A549 (cell line): ENCODE results near the gene TGFBI. TPM values are rescaled to one million over a fixed set of nuclear protein-coding genes. Genes with fewer than 3 reads are reported as not detected.
A peak's percentile ranks its signal among the peaks of the same experiment; 100 is the strongest.

ENCODE experiments used
- ATAC-seq, 2 experiments: fragments of 200-7000 bp in 1 of 2; fragments of >200 bp in 1 of 2; cut with Nextera tagmentation in 1 of 2; cut with Tn5 transposase in 1 of 2; 3 replicates each; pipeline versions ENCODE4 v1.8.0 to v1.9.1; 2018 to 2020; ENCODE audit warnings: mild to moderate bottlenecking in 1 of 2, moderate library complexity in 1 of 2
- CTCF ChIA-PET: fragments of 300-600 bp; sonication (Branson Sonifier 250); formaldehyde crosslinking; extraction: SDS; loops from one replicate; lab custom pipeline; 2021; ENCODE audit warnings: antibody characterized with exemption, inconsistent platforms; lab: Yijun Ruan, JAX
- POLR2A ChIA-PET: fragments of 350-600 bp; formaldehyde crosslinking; extraction: SDS; loops from one replicate; lab custom pipeline; 2021; ENCODE audit warnings: antibody characterized with exemption, inconsistent platforms; lab: Yijun Ruan, JAX
- DNase-seq, 2 experiments: peaks; one replicate each; pipeline versions ENCODE4 v3.0.0 to v3.0.0-alpha.2; 2011 to 2016; ENCODE audit warnings: low read depth in 1 of 2, low spot score in 1 of 2
- FAIRE-seq: peaks from 2 replicates; lab custom pipeline; 2011; peaks lifted over from hg19 to GRCh38; lab: Jason Lieb, UNC
- H3K27ac ChIP-seq, 2 experiments: fragments of >200 bp; sonication (Bioruptor Twin); formaldehyde crosslinking; 3 replicates each; pipeline ENCODE4 v1.5.1; 2016 to 2017
- H3K4me1 ChIP-seq: fragments of >200 bp; sonication (Bioruptor Twin); formaldehyde crosslinking; 3 replicates; pipeline ENCODE4 v1.6.1; 2016
- H3K4me2 ChIP-seq: fragments of >200 bp; sonication (Bioruptor Twin); formaldehyde crosslinking; 3 replicates; pipeline ENCODE4 v1.6.1; 2016
- H3K4me3 ChIP-seq: fragments of >200 bp; sonication (Bioruptor Twin); formaldehyde crosslinking; 3 replicates; pipeline ENCODE4 v1.5.1; 2016
- H3K9me3 ChIP-seq: fragments of >200 bp; sonication (Bioruptor Twin); formaldehyde crosslinking; 3 replicates; pipeline ENCODE4 v1.6.1; 2016
- CHD2 ChIP-seq: fragments of 150-350 bp; IDR thresholded peaks from 2 replicates; pipeline ENCODE4 v1.6.1; 2014; ENCODE audit warnings: low read length; ENCODE audit not compliant: partially characterized antibody
- CHD4 ChIP-seq: fragments of 200-600 bp; sonication (generic); IDR thresholded peaks from 2 replicates; pipeline ENCODE4 v1.6.1; 2016; ENCODE audit warnings: antibody characterized with exemption, mild to moderate bottlenecking, borderline replicate concordance
- CTCF ChIP-seq: fragments of >200 bp; sonication (Bioruptor Twin); formaldehyde crosslinking; IDR thresholded peaks from 3 replicates; pipeline ENCODE4 v1.5.1; 2016
- E2F6 ChIP-seq: IDR thresholded peaks from 2 replicates; pipeline ENCODE4 v1.6.1; 2012; ENCODE audit warnings: low read depth, borderline replicate concordance
- EHF ChIP-seq: fragments of 250-450 bp; sonication (Bioruptor Pico); IDR thresholded peaks from 2 replicates; pipeline ENCODE4 v1.5.0; 2020; ENCODE audit warnings: mild to moderate bottlenecking
- ELK1 ChIP-seq: fragments of 150-350 bp; IDR thresholded peaks from 2 replicates; pipeline ENCODE4 v1.6.1; 2014; ENCODE audit warnings: low read depth, mild to moderate bottlenecking, low read length
- FOSB ChIP-seq: fragments of 250-450 bp; sonication (Bioruptor Pico); IDR thresholded peaks from 2 replicates; pipeline ENCODE4 v1.5.0; 2020; ENCODE audit warnings: mild to moderate bottlenecking, moderate library complexity
- FOSL2 ChIP-seq, 2 experiments: fragments of 450-650 bp in 1 of 2; fragments of >200 bp in 1 of 2; sonication (Bioruptor Twin) in 1 of 2; formaldehyde crosslinking; IDR thresholded peaks; 2 replicates each; pipeline versions ENCODE4 v1.5.0 to v1.6.1; 2016 to 2020; ENCODE audit warnings: mild to moderate bottlenecking in 1 of 2, moderate library complexity in 1 of 2
- GATA3 ChIP-seq: IDR thresholded peaks from 2 replicates; pipeline ENCODE4 v1.6.1; 2012; ENCODE audit warnings: borderline replicate concordance
- HOXA7 ChIP-seq: fragments of 250-450 bp; sonication (Bioruptor Pico); IDR thresholded peaks from 2 replicates; pipeline ENCODE4 v1.5.0; 2020; ENCODE audit warnings: mild to moderate bottlenecking, moderate library complexity
- JUN ChIP-seq, 2 experiments: fragments of >200 bp; sonication (Bioruptor Twin); formaldehyde crosslinking; IDR thresholded peaks; 2 replicates in 1 of 2; 3 replicates in 1 of 2; pipeline ENCODE4 v1.6.1; 2016 to 2017
- KDM5A ChIP-seq: fragments of 200-600 bp; sonication (generic); IDR thresholded peaks from 2 replicates; pipeline ENCODE4 v1.6.1; 2016; ENCODE audit warnings: antibody characterized with exemption, mild to moderate bottlenecking
- MYC ChIP-seq: IDR thresholded peaks from 2 replicates; pipeline ENCODE4 v1.6.1; 2012; ENCODE audit warnings: mild to moderate bottlenecking, inconsistent platforms, low read length, improper control_type of control experiment, borderline replicate concordance
- NFE2L2 ChIP-seq: fragments of 150-350 bp; conservative IDR thresholded peaks from 2 replicates; pipeline ENCODE4 v1.6.1; 2014; ENCODE audit warnings: low read length
- NR3C1 ChIP-seq: fragments of >200 bp; sonication (Bioruptor Twin); formaldehyde crosslinking; IDR thresholded peaks from 3 replicates; pipeline ENCODE4 v1.6.1; 2017
- PBX3 ChIP-seq: IDR thresholded peaks from 2 replicates; pipeline ENCODE4 v1.6.1; 2012
- POLR2AphosphoS2 ChIP-seq: conservative IDR thresholded peaks from 2 replicates; pipeline ENCODE4 v1.6.1; 2012; ENCODE audit warnings: low read length, improper control_type of control experiment, inconsistent platforms
- RAD21 ChIP-seq, 2 experiments: fragments of >200 bp in 1 of 2; sonication (Bioruptor Twin) in 1 of 2; formaldehyde crosslinking in 1 of 2; IDR thresholded peaks in 1 of 2; conservative IDR thresholded peaks in 1 of 2; 2 replicates in 1 of 2; 3 replicates in 1 of 2; pipeline ENCODE4 v1.6.1; 2012 to 2018; ENCODE audit warnings: inconsistent platforms in 1 of 2
- RARB ChIP-seq: fragments of 250-450 bp; sonication (Bioruptor Pico); IDR thresholded peaks from 2 replicates; pipeline ENCODE4 v1.8.0; 2021; ENCODE audit warnings: mild to moderate bottlenecking, moderate library complexity
- RCOR1 ChIP-seq: fragments of 150-350 bp; IDR thresholded peaks from 2 replicates; pipeline ENCODE4 v1.6.1; 2014; ENCODE audit warnings: antibody characterized with exemption, low read length, low read depth
- SMC3 ChIP-seq: fragments of >200 bp; sonication (Bioruptor Twin); formaldehyde crosslinking; IDR thresholded peaks from 3 replicates; pipeline ENCODE4 v1.6.1; 2018; ENCODE audit warnings: inconsistent platforms
- SREBF2 ChIP-seq: fragments of 450-650 bp; IDR thresholded peaks from 2 replicates; pipeline ENCODE4 v1.6.1; 2014; ENCODE audit warnings: mild to moderate bottlenecking, moderate library complexity
- TP53 ChIP-seq: fragments of 250-450 bp; sonication (Bioruptor Pico); IDR thresholded peaks from 2 replicates; pipeline ENCODE4 v1.5.0; 2021; ENCODE audit warnings: mild to moderate bottlenecking, moderate library complexity
- USF2 ChIP-seq: fragments of 450-650 bp; IDR thresholded peaks from 2 replicates; pipeline ENCODE4 v1.6.1; 2014; ENCODE audit warnings: antibody characterized with exemption
- ZSCAN20 ChIP-seq: fragments of 250-450 bp; sonication (Bioruptor Pico); IDR thresholded peaks from 2 replicates; pipeline ENCODE4 v1.8.0; 2022; ENCODE audit warnings: mild to moderate bottlenecking, moderate library complexity
- WGBS: methylation state at CpG from one replicate; pipeline ENCODE4 v1.1.6; 2017; ENCODE audit errors: missing lambda C conversion rate; 5-methylcytosine and 5-hydroxymethylcytosine counted together
- polyA plus RNA-seq, 4 experiments: library from polyadenylated mRNA; depleted of rRNA in 3 of 4; stranded (reverse); fragments of >200 nt; fragmentation: RNase III in 1 of 4; extraction: RNeasy Plus Mini Kit Qiagen cat#74134 plus additional on column Dnase treatment in 1 of 4; gene quantifications; 2 replicates in 3 of 4; 3 replicates in 1 of 4; pipeline ENCODE4 v1.2.3, GENCODE V29; 2011 to 2017

Gene TGFBI
- polyA plus RNA-seq, 2 of the 4 experiments (the other 2 are of a cell fraction): 1,135 to 1,859 TPM

- DNase-seq (no peak), FAIRE-seq (no peak), ATAC-seq (peak; percentile 12 to 22; a peak in 4 of 6 replicates)
- CTCF ChIA-PET: interaction anchor here (0.6 to 5.4 kb wide), 7 partner anchors 10 to 183 kb away, joined by 3 to 32 read pairs (median 16); no protein-coding TSS in a partner anchor
- H3K4me1 ChIP-seq: peaks cover 85% of the 10 kb centered on the region
- no peak for TF ChIP-seq USF2
- no peak for TF ChIP-seq ZSCAN20
- TF ChIP-seq JUN (IDR thresholded peaks at IDR 0.05): peak in 1 of 2 experiments; percentile 37; a peak in 1 of 5 replicates
- no peak for TF ChIP-seq CHD4
- no peak for TF ChIP-seq MYC
- TF ChIP-seq SMC3: 0 out of 3 replicates have a peak, but pooled peaks have one; percentile 23
- peak; percentile 8 to 22; a peak in 3 of 5 replicates for TF ChIP-seq RAD21 (conservative IDR thresholded peaks at IDR 0.05 in 1 of 2, IDR thresholded peaks at IDR 0.05 in 1 of 2)
- no peak for TF ChIP-seq FOSB (CRISPR knock-in tag)
- no peak for TF ChIP-seq CTCF
- no peak for TF ChIP-seq NFE2L2
- TF ChIP-seq E2F6: no peak
- TF ChIP-seq CHD2: no peak
- no peak for TF ChIP-seq KDM5A
- H3K27ac ChIP-seq: peak overlapping the region; percentile 65 to 86; a peak in 4 of 6 replicates
- H3K4me3 ChIP-seq: no peak overlapping the region
- 81% methylated on average over 4 of the region's 4 CpGs for WGBS
- POLR2A ChIA-PET: interaction anchor here (1.1 kb wide), 2 partner anchors 9 to 11 kb away, joined by 3 to 5 read pairs; no protein-coding TSS in a partner anchor
- H3K9me3 ChIP-seq: 0 out of 3 replicates have a peak, but pooled peaks cover 3% of the 10 kb centered on the region
- no peak overlapping the region for H3K4me2 ChIP-seq
These were observed 35.7 kb downstream of the TGFBI start for GRCh38 chr5:136064510-136064909.

- FAIRE-seq: no peak
- H3K4me3 ChIP-seq: no peak overlapping the region
- ChIA-PET CTCF (interaction anchor here (0.7 to 5.4 kb wide), 5 partner anchors 12 to 184 kb away, joined by 3 to 32 read pairs (median 7); no protein-coding TSS in a partner anchor), POLR2A (interaction anchor here (1.1 kb wide), 1 partner anchor 8 kb away, joined by 3 read pairs; no protein-coding TSS in a partner anchor)
- no peak overlapping the region; the same call in 2 of the 3 replicates for H3K4me2 ChIP-seq
- DNase-seq: no peak
- 83% methylated on average over 2 of the region's 2 CpGs for WGBS
- 0 out of 3 replicates have a peak, but pooled peaks cover 3% of the 10 kb centered on the region for H3K9me3 ChIP-seq
- peak; percentile 60; the same call in 1 of the 2 replicates for TF ChIP-seq HOXA7 (CRISPR knock-in tag)
- no peak for TF ChIP-seq FOSL2 (IDR thresholded peaks at IDR 0.05)
- no peak for TF ChIP-seq FOSL2 (CRISPR knock-in tag; IDR thresholded peaks at IDR 0.05)
- TF ChIP-seq NR3C1: no peak
- peaks cover 77% of the 10 kb centered on the region for H3K4me1 ChIP-seq
- H3K27ac ChIP-seq: peak overlapping the region; percentile 65 to 86
- peak; percentile 2 to 8; a peak in 3 of 6 replicates for ATAC-seq
These were observed 36.8 kb downstream of the TGFBI start for GRCh38 chr5:136065588-136065987.

GRCh38 chr5:136066661-136067271 lies 38.0 kb downstream of the TGFBI start:
- Histone ChIP-seq H3K27ac (peak overlapping the region; percentile 65 to 86), H3K4me1 (peaks cover 67% of the 10 kb centered on the region), H3K4me3 (no peak overlapping the region), H3K9me3 (0 out of 3 replicates have a peak, but pooled peaks cover 3% of the 10 kb centered on the region)
- CTCF ChIA-PET: interaction anchor here (1.2 to 5.4 kb wide), 5 partner anchors 8 to 145 kb away, joined by 3 to 32 read pairs (median 5); no protein-coding TSS in a partner anchor
- WGBS: 64% methylated on average over 4 of the region's 4 CpGs
- peak; percentile 64; the same call in 1 of the 2 replicates for TF ChIP-seq TP53 (CRISPR knock-in tag)
- TF ChIP-seq EHF: no peak
- TF ChIP-seq RARB (CRISPR knock-in tag): no peak
- no peak for TF ChIP-seq PBX3
- TF ChIP-seq RCOR1: no peak
- no peak for TF ChIP-seq ELK1
- TF ChIP-seq SREBF2: no peak
- no peak for TF ChIP-seq KDM5A
- peak; percentile 96 for TF ChIP-seq POLR2AphosphoS2
- 0 out of 2 replicates have a peak, but pooled peaks have one; percentile 27 for TF ChIP-seq GATA3
- TF ChIP-seq, all 56 proteins: peak for 3
- FAIRE-seq (no peak), ATAC-seq (peak; percentile 58 to 60), DNase-seq (peak in 1 of 2 experiments; percentile 60)
- H3K4me2 ChIP-seq: peak overlapping the region; percentile 44; the same call in 2 of the 3 replicates
- POLR2A ChIA-PET: no interaction called here
